ENCODE results near the gene KRT79. TPM values are rescaled to one million over a fixed set of nuclear protein-coding genes. Genes with fewer than 3 reads are reported as not detected.

The KRT79 gene
- polyA plus RNA-seq, 3 donors: not detected

DNA sequence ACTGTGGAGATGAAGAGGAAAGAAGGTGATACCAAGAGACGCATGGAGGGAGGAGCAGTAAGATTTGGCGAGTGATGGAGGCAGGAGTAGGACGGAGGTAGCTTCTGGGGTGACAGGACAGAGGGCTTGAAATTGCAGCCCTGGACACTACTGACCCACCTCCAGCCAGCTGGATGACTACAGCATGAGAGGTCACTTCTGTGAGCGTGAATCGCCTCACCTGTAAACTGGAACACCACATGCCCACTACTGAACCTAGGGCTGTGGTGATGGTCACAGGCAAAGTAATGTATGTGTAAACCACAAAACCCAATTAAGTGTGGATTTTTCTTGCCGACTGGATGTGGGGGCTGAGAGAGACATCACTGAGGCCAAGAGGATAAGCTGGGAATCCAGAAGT, 13.6 kb downstream of the KRT79 start:
- DNase-seq (ENCODE audit: low read depth in 3 of 3, low spot score in 2 of 3): no peak

DNA sequence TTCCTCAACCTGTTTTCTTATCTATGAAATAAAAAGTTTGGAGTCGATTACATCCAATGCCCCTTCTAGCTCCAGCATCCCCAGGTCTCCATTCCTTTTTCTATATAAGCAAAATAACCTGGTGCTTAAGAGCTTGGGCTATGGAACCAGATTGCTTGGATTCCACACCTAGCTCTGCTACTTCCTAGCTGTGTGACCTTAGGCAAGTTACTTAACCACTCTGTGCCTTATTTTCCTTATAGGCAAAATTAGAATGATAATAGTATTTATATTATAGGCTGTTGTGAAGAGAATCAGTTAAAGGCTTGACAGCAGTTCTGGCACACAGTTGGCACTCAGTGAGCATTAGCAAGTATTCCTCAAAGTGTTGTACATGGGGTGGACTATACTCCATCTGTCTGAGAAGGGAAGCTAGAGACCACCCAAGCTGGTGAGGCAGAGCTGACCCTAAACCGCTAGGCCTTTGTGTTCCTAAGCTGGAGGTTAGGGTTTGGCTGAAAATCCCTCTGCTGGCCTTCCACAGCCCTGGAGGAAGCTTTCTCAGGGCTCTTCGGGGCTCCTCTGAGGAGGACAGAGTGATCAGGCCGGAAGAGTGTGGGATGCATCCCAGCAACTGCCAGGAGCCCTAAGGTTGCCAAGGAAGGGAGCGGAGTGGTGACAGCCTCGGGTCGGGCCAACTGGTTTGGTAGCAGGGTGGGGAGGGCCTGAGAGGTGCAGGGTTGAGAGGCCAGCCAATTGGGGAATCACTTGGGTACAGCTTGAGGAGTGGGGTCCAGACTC, 14.2 kb downstream of the KRT79 start:
- DNase-seq (ENCODE audit: low read depth in 3 of 3, low spot score in 2 of 3): no peak

GRCh38 chr12:52818887-52819420, 15.2 kb downstream of the KRT79 start:
- no peak for DNase-seq (ENCODE audit: low read depth in 3 of 3, low spot score in 2 of 3)

DNA sequence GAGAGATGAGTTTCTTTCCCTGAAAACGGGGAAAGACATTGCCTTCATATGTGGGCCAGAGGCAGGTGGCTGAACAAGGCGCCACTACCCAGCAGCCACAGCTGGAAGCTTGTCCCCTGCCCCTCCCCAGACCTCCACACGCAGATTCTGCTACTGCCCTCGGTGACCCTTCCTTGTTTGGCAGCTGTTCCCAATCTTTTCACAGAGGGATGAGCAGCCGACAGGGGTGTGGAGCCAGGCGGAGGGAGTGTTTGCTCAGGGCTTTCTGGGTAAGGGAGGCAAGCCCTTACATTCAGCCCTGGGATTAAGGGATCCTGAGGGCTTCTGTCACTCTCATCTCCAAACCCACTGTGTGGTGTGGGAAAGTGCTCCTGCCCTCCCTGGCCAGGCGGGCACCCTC, 15.7 kb downstream of the KRT79 start:
- DNase-seq (ENCODE audit: low read depth in 3 of 3, low spot score in 2 of 3): peak in 1 of 3 donors; percentile 9

DNA sequence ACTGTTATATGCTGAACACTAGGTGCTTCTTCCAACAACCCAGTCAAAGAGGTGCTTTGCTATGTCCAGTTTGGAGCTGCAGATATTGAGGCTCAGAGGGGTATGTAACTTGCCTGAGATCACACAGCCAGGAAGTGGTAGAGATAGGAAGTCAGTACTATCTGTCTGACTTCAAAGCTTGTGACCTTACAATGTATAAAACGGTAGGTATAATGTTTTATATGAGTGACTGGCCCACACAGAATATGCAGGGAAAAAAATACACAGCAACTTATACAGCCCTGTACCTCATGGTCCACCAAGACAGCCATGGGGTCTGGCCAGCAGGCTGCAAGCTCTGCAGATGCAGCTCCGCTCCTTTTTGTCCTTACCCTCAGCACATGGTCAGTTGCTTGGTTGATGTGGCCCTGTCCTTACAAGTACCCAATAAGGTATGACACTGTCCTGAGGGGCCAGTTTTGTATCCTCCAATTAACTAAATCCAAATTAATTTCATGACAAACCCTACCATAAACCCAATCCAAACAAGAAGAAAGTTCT, 16.3 kb downstream of the KRT79 start:
- no peak for DNase-seq (ENCODE audit: low read depth in 3 of 3, low spot score in 2 of 3)

GRCh38 chr12:52817003-52817698, 17.0 kb downstream of the KRT79 start:
- no peak for DNase-seq (ENCODE audit: low read depth in 3 of 3, low spot score in 2 of 3)

DNA sequence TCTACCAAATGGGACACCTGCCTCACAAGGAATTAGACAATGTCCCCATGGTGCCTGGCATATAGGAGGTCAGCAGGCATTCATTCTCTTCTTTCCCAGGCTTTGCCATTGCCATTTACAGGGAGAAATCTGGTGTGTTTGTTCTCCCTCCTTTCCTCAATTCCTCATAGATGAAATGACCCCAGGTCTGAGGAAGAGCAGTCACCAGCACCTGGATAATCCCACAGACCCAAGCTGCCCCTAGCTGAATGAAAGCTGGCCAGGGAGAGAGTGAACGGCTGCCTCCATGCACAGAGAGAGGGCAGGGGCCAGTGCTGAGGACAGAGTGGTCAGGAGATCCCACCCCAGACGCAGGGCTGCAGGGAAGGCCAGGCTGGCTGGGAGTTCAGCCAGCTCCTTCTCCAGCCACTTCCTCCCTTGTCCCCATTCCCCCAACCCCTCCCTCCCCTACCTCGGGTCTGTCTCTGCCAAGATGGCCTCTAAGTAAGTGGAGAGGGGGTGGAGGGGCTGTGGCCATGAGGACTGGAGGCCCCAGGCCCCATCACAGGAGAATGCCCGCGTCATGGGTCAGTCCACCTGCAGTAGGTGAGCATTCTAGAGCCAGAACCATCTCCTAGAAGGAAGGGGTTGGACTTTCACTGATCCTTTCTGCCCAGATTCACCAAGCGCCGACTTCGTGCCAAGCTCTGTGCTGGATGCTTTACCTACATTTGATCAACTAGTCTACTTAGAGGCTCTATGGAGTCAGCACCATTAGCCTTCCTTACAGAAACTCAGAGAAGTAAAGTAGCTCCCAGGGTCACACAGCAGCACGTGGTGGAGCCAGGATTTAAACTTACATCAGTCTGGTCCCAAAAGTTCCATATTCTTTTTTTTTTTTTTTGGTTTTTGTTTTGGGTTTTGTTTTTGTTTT, 18.2 kb downstream of the KRT79 start:
- DNase-seq (ENCODE audit: low read depth in 3 of 3, low spot score in 2 of 3): no peak

DNA sequence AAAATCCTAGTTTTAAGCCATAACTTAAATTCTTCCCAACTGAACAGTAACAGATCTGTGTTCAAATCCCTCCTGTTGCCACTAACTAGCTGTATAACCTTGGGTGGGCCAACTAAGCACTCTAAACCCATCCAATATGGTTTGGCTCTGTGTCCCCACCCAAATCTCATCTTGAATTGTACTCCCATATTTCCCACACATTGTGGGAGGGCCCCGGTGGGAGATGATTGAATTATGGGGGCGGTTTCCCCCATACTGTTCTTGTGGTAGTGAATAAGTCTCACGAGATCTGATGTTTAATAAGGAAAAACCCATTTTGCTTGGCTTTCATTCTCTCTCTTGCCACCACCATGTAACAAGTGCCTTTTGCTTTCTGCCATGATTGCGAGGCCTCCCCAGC, 18.9 kb downstream of the KRT79 start:
- DNase-seq (ENCODE audit: low read depth in 3 of 3, low spot score in 2 of 3): no peak

GRCh38 chr12:52814710-52815155, 19.4 kb downstream of the KRT79 start:
- DNase-seq (ENCODE audit: low read depth in 3 of 3, low spot score in 2 of 3): no peak

GRCh38 chr12:52813885-52814709, 20.0 kb downstream of the KRT79 start, which contains the start of gene KRT4:
TSS of gene KRT4 (minus strand) at chr12:52814116. CDS start at chr12:52814058, 58 bp downstream.
- no peak for DNase-seq (ENCODE audit: low read depth in 3 of 3, low spot score in 2 of 3)

DNA sequence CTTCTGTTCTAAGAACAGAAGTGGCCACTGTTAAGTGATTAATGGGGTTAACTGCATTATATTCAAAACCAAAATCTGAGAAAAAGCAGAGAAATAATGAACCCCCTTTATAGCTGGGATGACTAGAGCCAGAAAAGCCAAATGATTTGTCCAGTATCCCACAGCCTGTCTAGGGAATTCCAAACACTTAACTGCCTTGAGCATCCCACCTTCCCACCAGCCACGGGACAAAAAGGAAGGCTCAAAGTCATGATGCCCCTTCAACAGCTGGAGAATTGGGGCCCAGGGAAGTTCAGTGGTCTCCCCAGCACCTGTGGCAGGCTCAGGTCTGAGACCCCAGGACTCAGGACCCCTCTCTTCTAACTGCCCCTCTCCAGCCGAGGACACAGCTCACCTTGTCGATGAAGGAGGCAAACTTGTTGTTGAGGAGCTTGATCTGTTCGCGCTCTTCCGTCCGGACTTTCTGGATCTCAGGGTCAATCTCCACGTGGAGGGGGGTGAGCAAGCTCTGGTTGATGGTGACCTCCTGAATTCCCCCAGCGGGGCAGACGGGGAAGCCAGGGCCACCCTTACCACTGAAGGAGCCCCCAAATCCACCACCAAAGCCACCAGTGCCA, 20.8 kb downstream of the KRT79 start:
- DNase-seq (ENCODE audit: low read depth in 3 of 3, low spot score in 2 of 3): no peak

GRCh38 chr12:52812749-52813148, 21.4 kb downstream of the KRT79 start:
- no peak for DNase-seq (ENCODE audit: low read depth in 3 of 3, low spot score in 2 of 3)

DNA sequence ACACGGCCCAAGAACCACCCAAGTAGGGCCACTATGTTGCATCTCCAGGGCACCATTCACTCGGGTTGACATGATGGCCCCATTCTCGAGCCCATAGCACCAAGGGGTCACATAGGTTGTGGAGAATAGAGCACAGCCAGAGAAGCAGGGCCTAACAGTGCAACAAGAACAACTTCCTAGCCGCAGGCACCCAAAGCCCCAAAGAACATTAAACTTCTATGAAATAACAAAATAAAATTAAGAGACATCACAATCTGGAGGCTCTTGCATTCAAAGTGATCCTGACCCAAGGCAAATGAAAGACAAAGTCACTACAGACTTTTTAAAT, 22.1 kb downstream of the KRT79 start:
- DNase-seq (ENCODE audit: low read depth in 3 of 3, low spot score in 2 of 3): no peak

GRCh38 chr12:52811191-52812072, 22.7 kb downstream of the KRT79 start:
- DNase-seq (ENCODE audit: low read depth in 3 of 3, low spot score in 2 of 3): no peak

DNA sequence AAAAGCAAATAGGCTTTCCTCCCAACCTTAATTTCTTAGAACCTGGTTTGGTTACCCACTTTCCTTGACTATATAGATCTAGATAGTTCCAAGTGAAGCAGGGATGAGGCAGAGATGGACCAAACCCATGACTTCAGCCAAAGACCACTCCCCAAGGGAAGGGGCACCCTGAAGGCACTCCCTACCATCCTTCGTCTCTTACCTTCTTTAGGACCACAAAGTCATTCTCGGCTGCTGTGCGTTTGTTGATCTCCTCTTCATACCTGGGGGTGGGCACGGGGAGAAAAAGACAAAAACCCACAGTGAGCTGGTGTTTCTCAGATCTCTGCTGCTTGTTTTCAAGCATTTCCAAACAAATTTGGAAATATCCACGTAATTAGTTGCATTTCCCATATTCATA, 23.6 kb downstream of the KRT79 start:
- no peak for DNase-seq (ENCODE audit: low read depth in 3 of 3, low spot score in 2 of 3)

DNA sequence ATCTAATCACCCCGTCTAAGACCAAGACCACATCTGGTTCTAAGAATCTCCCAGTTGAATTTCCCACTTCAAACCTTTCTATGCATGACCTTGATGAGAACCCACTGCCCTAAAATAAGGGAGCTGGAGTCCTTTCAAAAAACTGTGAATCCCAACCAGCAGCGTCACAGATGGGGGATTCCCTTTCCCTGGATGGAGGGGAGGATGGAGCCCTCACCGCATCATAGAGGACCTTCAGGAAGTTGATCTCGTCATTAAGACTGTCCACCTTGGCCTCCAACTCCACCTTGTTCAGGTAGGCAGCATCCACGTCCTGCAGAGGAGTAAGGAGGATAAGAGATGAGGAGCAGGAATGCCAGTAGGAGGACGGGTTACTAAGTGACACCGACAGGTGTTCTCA, 24.9 kb downstream of the KRT79 start:
- no peak for DNase-seq (ENCODE audit: low read depth in 3 of 3, low spot score in 2 of 3)

DNA sequence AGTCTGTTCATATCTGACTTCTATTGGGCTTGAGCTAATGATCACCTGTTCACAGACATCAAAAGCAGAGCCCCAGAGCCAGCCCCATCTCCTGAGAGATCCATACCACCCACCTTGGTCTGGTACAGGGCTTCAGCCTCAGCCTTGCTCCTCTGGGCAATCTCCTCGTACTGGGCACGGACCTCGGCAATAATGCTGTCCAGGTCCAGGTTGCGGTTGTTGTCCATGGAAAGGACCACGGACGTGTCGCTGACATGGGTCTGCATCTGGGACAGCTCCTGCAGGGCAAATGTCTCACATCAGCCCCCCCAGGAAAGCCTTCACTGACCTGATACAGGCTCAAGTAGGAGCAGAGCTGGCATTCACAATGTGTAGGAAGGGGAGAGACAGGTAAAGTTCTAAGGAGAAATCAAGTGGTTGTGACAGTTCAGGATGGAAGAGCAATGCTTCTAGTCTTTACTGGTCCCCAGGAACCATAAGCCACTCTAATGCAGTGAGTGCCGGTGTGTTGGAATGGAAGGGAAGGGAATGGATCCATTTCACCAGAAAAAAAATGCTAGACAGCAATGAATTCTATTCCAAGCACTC, 25.4 kb downstream of the KRT79 start:
- no peak for DNase-seq (ENCODE audit: low read depth in 3 of 3, low spot score in 2 of 3)

All from right renal cortex interstitium (tissue), 3 donors.